Measurements from ENCODE around the gene TFEB.

TFEB gene

GRCh38 chr6:41678511-41679084, 56.8 kb downstream of the TFEB start:
- Histone ChIP-seq H2AFZ (ENCODE audit: low read depth, low read length) (no peak overlapping the region), H3K4me1 (ENCODE audit: control insufficient read depth, insufficient read depth, low read depth, low read length) (peaks cover 11% of the 10 kb centered on the region), H2BK12ac (ENCODE audit: low read length in 2 of 2) (no peak overlapping the region), H3K27ac (ENCODE audit: low read length, poor library complexity, severe bottlenecking) (no peak overlapping the region), H3K4me2 (ENCODE audit: low read length, poor library complexity, severe bottlenecking) (no peak overlapping the region), H2BK15ac (ENCODE audit: low read depth, poor library complexity, severe bottlenecking) (no peak overlapping the region), H3K4ac (ENCODE audit: low read depth in 1 of 2, low read length in 2 of 2) (no peak overlapping the region), H2BK120ac (ENCODE audit: low read depth, low read length) (no peak overlapping the region), H3K27me3 (ENCODE audit: control insufficient read depth in 1 of 2, insufficient read depth in 1 of 2, low read length in 2 of 2) (peaks cover 29 to 47% of the 10 kb centered on the region in 2 experiments), H2BK5ac (ENCODE audit: low read depth, low read length, poor library complexity, severe bottlenecking) (no peak overlapping the region), H4K8ac (ENCODE audit: low read length) (no peak overlapping the region), H3K36me3 (ENCODE audit: control insufficient read depth in 1 of 2, insufficient read depth in 2 of 2, low read depth in 1 of 2, low read length in 2 of 2) (peaks cover 0 to 3% of the 10 kb centered on the region in 2 experiments), H2AK5ac (ENCODE audit: low read length, severe bottlenecking) (no peak overlapping the region), H4K91ac (ENCODE audit: low read length) (no peak overlapping the region), H3K9ac (ENCODE audit: low read length) (no peak overlapping the region), H3K4me3 (ENCODE audit: insufficient read depth in 1 of 2, low read depth in 1 of 2, low read length in 2 of 2) (no peak overlapping the region), H3K9me3 (ENCODE audit: control insufficient read depth, low read length) (no peaks in the 10 kb centered on the region), H3K18ac (ENCODE audit: low read depth in 1 of 2, low read length in 2 of 2) (no peak overlapping the region), H3K79me1 (replicated peaks; ENCODE audit: low read length, poor library complexity, severe bottlenecking) (no peaks in the 10 kb centered on the region), H3K23ac (ENCODE audit: low read length in 2 of 2) (no peak overlapping the region), H3K14ac (ENCODE audit: low read length in 2 of 2) (no peak overlapping the region)
- WGBS = 73% methylated on average over 8 of the region's 8 CpGs
- no peak for DNase-seq

- Histone ChIP-seq H2BK12ac (ENCODE audit: low read length in 2 of 2) (no peak overlapping the region), H3K27me3 (ENCODE audit: control insufficient read depth in 1 of 2, insufficient read depth in 1 of 2, low read length in 2 of 2) (peaks cover 29 to 51% of the 10 kb centered on the region in 2 experiments), H3K4me3 (ENCODE audit: insufficient read depth in 1 of 2, low read depth in 1 of 2, low read length in 2 of 2) (no peak overlapping the region), H2AFZ (ENCODE audit: low read depth, low read length) (no peak overlapping the region), H4K8ac (ENCODE audit: low read length) (no peak overlapping the region), H3K23ac (ENCODE audit: low read length in 2 of 2) (no peak overlapping the region), H3K18ac (ENCODE audit: low read depth in 1 of 2, low read length in 2 of 2) (no peak overlapping the region), H2AK5ac (ENCODE audit: low read length, severe bottlenecking) (no peak overlapping the region), H3K4ac (ENCODE audit: low read depth in 1 of 2, low read length in 2 of 2) (no peak overlapping the region), H2BK5ac (ENCODE audit: low read depth, low read length, poor library complexity, severe bottlenecking) (no peak overlapping the region), H4K91ac (ENCODE audit: low read length) (no peak overlapping the region), H2BK120ac (ENCODE audit: low read depth, low read length) (no peak overlapping the region), H3K36me3 (ENCODE audit: control insufficient read depth in 1 of 2, insufficient read depth in 2 of 2, low read depth in 1 of 2, low read length in 2 of 2) (no peaks in the 10 kb centered on the region), H3K14ac (ENCODE audit: low read length in 2 of 2) (no peak overlapping the region), H3K9me3 (ENCODE audit: control insufficient read depth, low read length) (no peaks in the 10 kb centered on the region), H3K27ac (ENCODE audit: low read length, poor library complexity, severe bottlenecking) (no peak overlapping the region), H2BK15ac (ENCODE audit: low read depth, poor library complexity, severe bottlenecking) (no peak overlapping the region), H3K4me2 (ENCODE audit: low read length, poor library complexity, severe bottlenecking) (no peak overlapping the region), H3K79me1 (replicated peaks; ENCODE audit: low read length, poor library complexity, severe bottlenecking) (no peaks in the 10 kb centered on the region), H3K4me1 (ENCODE audit: control insufficient read depth, insufficient read depth, low read depth, low read length) (peaks cover 3% of the 10 kb centered on the region), H3K9ac (ENCODE audit: low read length) (no peak overlapping the region)
- 56% methylated on average over 23 of the region's 25 CpGs for WGBS
- no peak for DNase-seq
These were observed 58.1 kb downstream of the TFEB start for GRCh38 chr6:41677124-41677921.

GRCh38 chr6:41676431-41676830, 59.0 kb downstream of the TFEB start:
- H3K27me3 ChIP-seq (ENCODE audit: control insufficient read depth in 1 of 2, insufficient read depth in 1 of 2, low read length in 2 of 2) = peaks cover 33 to 60% of the 10 kb centered on the region in 2 experiments
- no peak for DNase-seq
- no peaks in the 10 kb centered on the region for H3K9me3 ChIP-seq (ENCODE audit: control insufficient read depth, low read length)
- H2BK5ac ChIP-seq (ENCODE audit: low read depth, low read length, poor library complexity, severe bottlenecking) = no peak overlapping the region
- peaks cover 1% of the 10 kb centered on the region for H3K4me1 ChIP-seq (ENCODE audit: control insufficient read depth, insufficient read depth, low read depth, low read length)
- H2BK120ac ChIP-seq (ENCODE audit: low read depth, low read length) = no peak overlapping the region
- H3K4me2 ChIP-seq (ENCODE audit: low read length, poor library complexity, severe bottlenecking) = no peak overlapping the region
- H3K36me3 ChIP-seq (ENCODE audit: control insufficient read depth in 1 of 2, insufficient read depth in 2 of 2, low read depth in 1 of 2, low read length in 2 of 2) = no peaks in the 10 kb centered on the region
- no peak overlapping the region for H2BK12ac ChIP-seq (ENCODE audit: low read length in 2 of 2)
- H3K9ac ChIP-seq (ENCODE audit: low read length) = no peak overlapping the region
- H3K14ac ChIP-seq (ENCODE audit: low read length in 2 of 2) = peak overlapping the region in 1 of 2 experiments; percentile 79
- H3K18ac ChIP-seq (ENCODE audit: low read depth in 1 of 2, low read length in 2 of 2) = no peak overlapping the region
- 87% methylated on average over 5 of the region's 5 CpGs for WGBS
- H3K4me3 ChIP-seq (ENCODE audit: insufficient read depth in 1 of 2, low read depth in 1 of 2, low read length in 2 of 2) = no peak overlapping the region
- H3K79me1 ChIP-seq (replicated peaks; ENCODE audit: low read length, poor library complexity, severe bottlenecking) = no peaks in the 10 kb centered on the region
- no peak overlapping the region for H4K8ac ChIP-seq (ENCODE audit: low read length)
- H3K4ac ChIP-seq (ENCODE audit: low read depth in 1 of 2, low read length in 2 of 2) = no peak overlapping the region
- H3K27ac ChIP-seq (ENCODE audit: low read length, poor library complexity, severe bottlenecking) = no peak overlapping the region
- H4K91ac ChIP-seq (ENCODE audit: low read length) = no peak overlapping the region
- no peak overlapping the region for H2AFZ ChIP-seq (ENCODE audit: low read depth, low read length)
- H3K23ac ChIP-seq (ENCODE audit: low read length in 2 of 2) = no peak overlapping the region
- no peak overlapping the region for H2AK5ac ChIP-seq (ENCODE audit: low read length, severe bottlenecking)
- H2BK15ac ChIP-seq (ENCODE audit: low read depth, poor library complexity, severe bottlenecking) = no peak overlapping the region

GRCh38 chr6:41675992-41676391, 59.4 kb downstream of the TFEB start:
- DNase-seq = no peak
- H2AFZ ChIP-seq (ENCODE audit: low read depth, low read length) = no peak overlapping the region
- H3K4ac ChIP-seq (ENCODE audit: low read depth in 1 of 2, low read length in 2 of 2) = no peak overlapping the region
- no peak overlapping the region for H3K18ac ChIP-seq (ENCODE audit: low read depth in 1 of 2, low read length in 2 of 2)
- H2BK5ac ChIP-seq (ENCODE audit: low read depth, low read length, poor library complexity, severe bottlenecking) = no peak overlapping the region
- no peaks in the 10 kb centered on the region for H3K79me1 ChIP-seq (replicated peaks; ENCODE audit: low read length, poor library complexity, severe bottlenecking)
- no peaks in the 10 kb centered on the region for H3K9me3 ChIP-seq (ENCODE audit: control insufficient read depth, low read length)
- H3K4me1 ChIP-seq (ENCODE audit: control insufficient read depth, insufficient read depth, low read depth, low read length) = peaks cover 1% of the 10 kb centered on the region
- H4K91ac ChIP-seq (ENCODE audit: low read length) = no peak overlapping the region
- no peak overlapping the region for H3K4me2 ChIP-seq (ENCODE audit: low read length, poor library complexity, severe bottlenecking)
- H2BK15ac ChIP-seq (ENCODE audit: low read depth, poor library complexity, severe bottlenecking) = no peak overlapping the region
- H3K23ac ChIP-seq (ENCODE audit: low read length in 2 of 2) = no peak overlapping the region
- no peak overlapping the region for H2BK12ac ChIP-seq (ENCODE audit: low read length in 2 of 2)
- no peak overlapping the region for H4K8ac ChIP-seq (ENCODE audit: low read length)
- H3K4me3 ChIP-seq (ENCODE audit: insufficient read depth in 1 of 2, low read depth in 1 of 2, low read length in 2 of 2) = no peak overlapping the region
- WGBS = 95% methylated on average over 6 of the region's 6 CpGs
- no peaks in the 10 kb centered on the region for H3K36me3 ChIP-seq (ENCODE audit: control insufficient read depth in 1 of 2, insufficient read depth in 2 of 2, low read depth in 1 of 2, low read length in 2 of 2)
- no peak overlapping the region for H3K27ac ChIP-seq (ENCODE audit: low read length, poor library complexity, severe bottlenecking)
- no peak overlapping the region for H3K14ac ChIP-seq (ENCODE audit: low read length in 2 of 2)
- H3K9ac ChIP-seq (ENCODE audit: low read length) = no peak overlapping the region
- no peak overlapping the region for H2BK120ac ChIP-seq (ENCODE audit: low read depth, low read length)
- peaks cover 36 to 64% of the 10 kb centered on the region in 2 experiments for H3K27me3 ChIP-seq (ENCODE audit: control insufficient read depth in 1 of 2, insufficient read depth in 1 of 2, low read length in 2 of 2)
- H2AK5ac ChIP-seq (ENCODE audit: low read length, severe bottlenecking) = no peak overlapping the region

All from mesenchymal stem cell (in vitro differentiated cells and primary cell).